Suprapubic skin (tissue), 3 donors: ENCODE results near the gene GGT5.

Experiments
- CTCF ChIP-seq, 2 donors: fragments of 200-600 bp in 1 of 2; fragments of 450-650 bp in 1 of 2; sonication (generic) in 1 of 2; IDR thresholded peaks; one replicate each; pipeline ENCODE4 v1.5.1; 2016 to 2019; ENCODE audit warnings: antibody characterized with exemption in 2 of 2, mild to moderate bottlenecking in 1 of 2, moderate library complexity in 1 of 2
- POLR2A ChIP-seq, 2 donors: fragments of 450-650 bp; IDR thresholded peaks; one replicate each; pipeline ENCODE4 v1.6.1; 2017; ENCODE audit warnings: antibody characterized with exemption in 2 of 2, mild to moderate bottlenecking in 2 of 2, moderate library complexity in 2 of 2

GRCh38 chr22:24224468-24224867 is 20.4 kb downstream of the GGT5 start:
- no peak for TF ChIP-seq POLR2A (IDR thresholded peaks at IDR 0.05)
- TF ChIP-seq CTCF (IDR thresholded peaks at IDR 0.05) = no peak
